Stimulated activated CD4-positive, alpha-beta T cell treated with anti-CD3 and anti-CD28 coated beads, Interleukin-1b, Interleukin-23, amount 100 ng/mL, for 4 hours (primary cell): ENCODE data around the gene NDST1.

Experiments
- DNase-seq, 2 donors: peaks; one replicate each; pipeline ENCODE4 v3.0.0-alpha.2; 2020; ENCODE audit warnings: low read depth in 2 of 2

NDST1 gene

GRCh38 chr5:150570333-150570732 is 62.4 kb downstream of the NDST1 start:
- DNase-seq = no peak

GRCh38 chr5:150571836-150572235 is 63.9 kb downstream of the NDST1 start:
- no peak for DNase-seq

GRCh38 chr5:150573216-150573615 is 65.3 kb downstream of the NDST1 start:
- no peak for DNase-seq

- no peak for DNase-seq
Measured at GRCh38 chr5:150573867-150574817, 66.2 kb downstream of the NDST1 start.

DNA sequence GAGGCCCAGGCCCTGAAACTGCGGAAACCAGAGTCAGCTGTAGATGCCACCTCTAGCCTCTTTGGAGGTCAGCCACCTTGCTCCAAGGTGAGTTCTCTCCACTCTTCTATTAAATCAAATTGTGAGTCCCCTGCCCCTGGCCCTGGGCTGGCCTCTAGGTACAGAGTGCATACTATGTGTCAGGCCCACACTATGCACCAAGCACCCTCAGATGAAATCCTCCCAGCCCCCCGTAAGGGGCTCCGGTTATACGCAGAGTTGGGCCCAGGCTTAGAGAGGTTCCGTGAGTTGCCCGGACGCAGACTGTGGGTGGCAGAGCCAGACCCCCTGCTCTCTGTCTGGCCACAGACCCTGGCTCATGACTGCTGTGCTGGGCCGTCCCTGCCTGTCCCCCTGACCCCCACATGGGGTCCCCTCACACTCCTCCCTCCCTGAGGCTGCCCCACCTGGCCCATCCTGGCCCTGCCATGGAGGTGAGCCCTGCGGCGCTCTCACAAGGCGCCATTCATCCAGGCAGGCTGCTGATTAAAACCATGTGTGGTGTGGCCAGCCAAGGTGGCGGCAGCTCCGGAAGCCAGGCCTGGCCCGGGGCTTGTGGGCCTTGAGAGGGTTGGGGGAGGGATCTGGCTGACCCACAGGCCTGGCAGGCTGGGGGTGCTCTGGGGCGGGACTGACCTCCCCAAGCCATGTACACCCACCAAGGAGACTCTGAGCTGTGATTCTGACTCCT is 67.1 kb downstream of the NDST1 start:
- no peak for DNase-seq

- DNase-seq = no peak
Measured at GRCh38 chr5:150575745-150576448, 68.0 kb downstream of the NDST1 start.

DNA sequence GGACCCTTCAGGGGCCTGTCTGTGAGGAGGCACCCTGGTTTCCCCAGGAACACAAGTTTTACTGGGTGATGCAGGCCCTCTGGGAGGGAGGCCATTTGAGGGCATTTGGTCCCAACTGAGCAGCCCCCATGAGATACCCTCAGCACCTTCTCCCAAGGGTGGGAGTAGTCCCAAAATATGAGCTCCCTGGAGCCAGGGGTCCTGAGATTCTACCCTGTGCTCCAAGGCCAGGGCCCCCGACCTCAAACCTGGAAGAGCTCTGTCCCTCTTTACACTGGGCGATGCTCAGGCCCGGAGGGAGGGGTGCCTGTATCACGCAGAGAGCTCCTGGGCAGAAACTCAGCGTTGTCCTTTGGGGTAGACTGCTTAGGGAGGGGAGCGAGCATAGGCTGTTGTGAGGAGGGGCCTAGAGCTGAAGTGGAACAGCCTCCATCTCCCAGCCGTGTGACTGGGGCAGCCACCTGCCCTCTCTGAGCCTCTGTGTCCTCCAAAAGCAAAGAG is 68.6 kb downstream of the NDST1 start:
- DNase-seq = no peak

DNA sequence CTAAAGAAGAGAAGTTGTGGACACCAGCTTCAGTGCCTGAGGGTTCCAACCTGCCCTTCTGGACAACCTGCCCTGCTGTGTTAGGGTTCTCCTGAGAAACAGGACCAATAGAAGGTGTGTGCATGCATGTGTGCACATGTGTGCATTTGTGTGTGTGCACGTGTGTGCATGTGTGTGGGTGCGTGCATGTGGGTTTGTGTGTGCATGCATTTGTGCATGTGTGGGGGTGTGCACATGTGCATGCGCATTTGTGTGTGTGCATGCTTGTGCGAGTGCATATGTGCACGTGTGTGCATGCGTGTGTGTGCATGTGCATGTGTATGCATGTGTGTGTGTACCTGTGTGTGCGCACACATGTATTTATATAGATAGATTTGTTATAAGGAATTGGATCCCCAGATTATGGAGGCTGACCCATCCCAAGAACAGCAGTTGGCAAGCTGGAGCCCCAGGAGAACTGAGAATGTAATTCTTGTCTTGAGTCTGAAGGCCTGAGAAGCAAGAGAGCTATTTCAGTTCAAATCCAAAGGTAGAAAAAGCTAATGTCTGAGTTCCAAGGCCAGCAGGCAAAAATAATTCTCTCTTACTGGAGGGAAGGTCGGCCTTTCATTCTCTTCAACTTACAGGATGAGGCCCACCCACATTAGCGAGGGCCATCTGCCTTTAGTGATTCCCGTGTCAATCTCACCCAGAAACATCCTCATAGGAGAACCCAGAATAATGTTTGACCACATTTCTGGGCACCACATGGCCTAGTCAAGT is 69.6 kb downstream of the NDST1 start:
- DNase-seq = no peak

DNA sequence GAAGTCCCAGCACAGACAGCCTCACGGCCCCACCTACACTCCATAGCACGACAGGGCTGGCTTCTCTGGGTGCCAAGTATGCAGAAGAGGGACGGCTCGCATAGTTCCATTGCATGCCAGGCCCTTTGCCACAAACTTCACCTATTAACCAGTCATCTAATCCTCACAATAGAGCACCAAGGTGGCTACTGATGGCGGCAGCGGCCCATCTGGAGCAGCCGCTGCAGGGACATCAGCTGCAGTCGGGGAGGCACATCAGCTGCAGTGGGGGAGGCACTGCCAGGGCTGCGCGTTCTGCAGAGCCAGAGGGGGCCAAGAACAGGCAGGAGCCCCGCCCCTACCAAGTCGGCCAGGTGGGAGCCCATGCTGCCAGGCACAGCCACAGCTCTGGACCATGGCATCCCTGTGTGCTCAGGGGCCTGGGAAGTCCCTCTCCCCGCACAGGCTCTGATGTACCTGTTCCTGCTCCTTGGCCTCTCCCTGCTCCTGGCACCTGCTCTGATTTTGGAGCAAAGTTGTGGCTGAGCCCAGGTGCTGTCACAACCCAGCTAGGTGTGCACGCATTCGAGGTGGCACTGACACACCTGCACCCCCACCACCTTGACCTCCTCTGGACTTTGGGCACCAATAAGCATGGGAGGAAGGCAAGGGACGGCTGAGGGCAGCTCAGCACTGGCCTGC is 71.0 kb downstream of the NDST1 start:
- no peak for DNase-seq

GRCh38 chr5:150579462-150580400 is 71.8 kb downstream of the NDST1 start:
- no peak for DNase-seq

DNA sequence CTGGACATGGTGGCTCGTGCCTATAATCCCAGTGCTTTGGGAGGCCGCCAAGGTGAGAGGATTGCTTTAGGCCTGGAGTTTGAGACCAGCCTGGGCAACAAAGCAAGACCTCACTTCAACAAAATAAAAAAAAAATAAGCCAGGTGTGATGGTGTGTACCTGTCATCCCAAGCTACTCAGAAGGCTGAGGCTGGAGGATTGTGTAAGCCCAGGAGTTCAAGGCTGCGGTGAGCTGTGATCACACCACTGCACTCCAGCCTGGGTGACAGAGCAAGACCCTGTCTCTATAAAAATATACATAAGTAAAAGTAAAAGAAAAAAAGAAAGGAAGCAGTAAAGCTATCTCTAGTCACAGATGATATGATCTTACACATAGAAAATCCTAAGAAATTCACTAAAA is 73.0 kb downstream of the NDST1 start:
- no peak for DNase-seq

- no peak for DNase-seq
Measured at GRCh38 chr5:150582241-150583109, 74.5 kb downstream of the NDST1 start.

DNA sequence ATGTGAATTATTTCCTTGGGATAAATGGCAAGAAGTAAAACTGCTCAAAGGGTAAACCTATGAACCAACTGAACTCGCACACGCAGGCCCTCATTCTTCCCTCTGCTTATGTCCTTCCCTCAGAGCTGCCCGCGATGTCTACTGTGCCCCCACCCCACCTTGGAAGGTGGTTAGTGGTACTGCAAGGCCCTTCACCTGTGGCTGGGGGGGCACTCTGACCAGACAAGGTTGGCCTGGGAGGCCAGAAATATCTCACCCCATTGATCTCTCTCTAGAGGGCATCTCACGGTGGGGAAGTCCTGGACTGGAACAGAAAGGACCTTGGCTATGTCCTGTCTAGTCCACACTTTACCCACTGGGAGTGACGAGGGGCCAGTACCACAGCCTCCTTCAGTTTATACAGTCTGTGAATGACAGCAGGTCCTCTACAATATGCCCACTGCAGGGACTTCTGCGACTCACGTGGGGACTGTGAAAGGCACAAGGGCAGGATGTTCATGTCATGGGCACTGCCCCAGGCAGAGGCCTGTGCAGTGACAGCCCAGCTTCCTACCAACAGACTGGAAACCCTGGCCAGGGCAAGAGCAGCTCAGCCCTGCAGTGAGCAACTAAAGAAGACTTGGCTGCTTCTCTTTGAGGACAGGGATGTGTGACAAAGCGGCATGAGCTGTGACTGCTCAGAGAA is 75.8 kb downstream of the NDST1 start:
- DNase-seq = no peak

GRCh38 chr5:150584556-150585335 is 76.8 kb downstream of the NDST1 start:
- DNase-seq = no peak

DNA sequence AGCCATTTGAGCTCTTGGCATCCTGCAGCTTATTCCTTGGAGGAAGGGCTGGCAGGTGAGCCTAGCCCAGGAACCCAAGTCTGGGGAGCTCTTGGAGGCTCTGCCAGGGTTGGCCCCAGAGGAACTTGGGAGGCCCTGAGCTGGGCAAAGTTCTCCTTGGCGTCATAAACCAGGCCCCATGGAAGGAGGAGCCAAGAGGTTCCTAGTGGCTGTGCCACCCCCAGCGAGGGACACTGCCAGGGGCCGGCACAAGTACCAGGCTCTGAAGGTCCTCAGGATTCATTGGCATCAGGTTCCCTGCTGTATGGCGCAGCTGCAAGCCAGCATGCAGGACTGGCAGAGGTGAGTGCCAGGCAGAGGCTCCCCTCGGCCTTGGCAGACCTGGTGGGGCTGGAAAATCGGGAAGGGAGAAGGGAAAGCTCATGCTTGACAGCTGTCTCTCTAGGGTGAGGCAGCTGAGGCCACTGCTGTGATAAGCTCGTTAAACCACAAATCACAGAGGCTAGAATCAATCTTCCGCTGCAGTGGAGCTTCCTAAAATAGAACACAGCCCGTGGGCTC is 77.9 kb downstream of the NDST1 start:
- DNase-seq = no peak

GRCh38 chr5:150587016-150587415 is 79.1 kb downstream of the NDST1 start:
- DNase-seq = no peak
